ENCODE results near the gene HSPB7.

Gene HSPB7

GRCh38 chr1:16017076-16017460 is 775 bp downstream of the HSPB7 start:
- H3K27ac ChIP-seq, result no peak overlapping the region
- TF ChIP-seq, protein P1, sequence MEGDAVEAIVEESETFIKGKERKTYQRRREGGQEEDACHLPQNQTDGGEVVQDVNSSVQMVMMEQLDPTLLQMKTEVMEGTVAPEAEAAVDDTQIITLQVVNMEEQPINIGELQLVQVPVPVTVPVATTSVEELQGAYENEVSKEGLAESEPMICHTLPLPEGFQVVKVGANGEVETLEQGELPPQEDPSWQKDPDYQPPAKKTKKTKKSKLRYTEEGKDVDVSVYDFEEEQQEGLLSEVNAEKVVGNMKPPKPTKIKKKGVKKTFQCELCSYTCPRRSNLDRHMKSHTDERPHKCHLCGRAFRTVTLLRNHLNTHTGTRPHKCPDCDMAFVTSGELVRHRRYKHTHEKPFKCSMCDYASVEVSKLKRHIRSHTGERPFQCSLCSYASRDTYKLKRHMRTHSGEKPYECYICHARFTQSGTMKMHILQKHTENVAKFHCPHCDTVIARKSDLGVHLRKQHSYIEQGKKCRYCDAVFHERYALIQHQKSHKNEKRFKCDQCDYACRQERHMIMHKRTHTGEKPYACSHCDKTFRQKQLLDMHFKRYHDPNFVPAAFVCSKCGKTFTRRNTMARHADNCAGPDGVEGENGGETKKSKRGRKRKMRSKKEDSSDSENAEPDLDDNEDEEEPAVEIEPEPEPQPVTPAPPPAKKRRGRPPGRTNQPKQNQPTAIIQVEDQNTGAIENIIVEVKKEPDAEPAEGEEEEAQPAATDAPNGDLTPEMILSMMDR (conservative IDR thresholded peaks at IDR 0.05), result no peak
- TF ChIP-seq ZFX (IDR thresholded peaks at IDR 0.05), result no peak

DNA sequence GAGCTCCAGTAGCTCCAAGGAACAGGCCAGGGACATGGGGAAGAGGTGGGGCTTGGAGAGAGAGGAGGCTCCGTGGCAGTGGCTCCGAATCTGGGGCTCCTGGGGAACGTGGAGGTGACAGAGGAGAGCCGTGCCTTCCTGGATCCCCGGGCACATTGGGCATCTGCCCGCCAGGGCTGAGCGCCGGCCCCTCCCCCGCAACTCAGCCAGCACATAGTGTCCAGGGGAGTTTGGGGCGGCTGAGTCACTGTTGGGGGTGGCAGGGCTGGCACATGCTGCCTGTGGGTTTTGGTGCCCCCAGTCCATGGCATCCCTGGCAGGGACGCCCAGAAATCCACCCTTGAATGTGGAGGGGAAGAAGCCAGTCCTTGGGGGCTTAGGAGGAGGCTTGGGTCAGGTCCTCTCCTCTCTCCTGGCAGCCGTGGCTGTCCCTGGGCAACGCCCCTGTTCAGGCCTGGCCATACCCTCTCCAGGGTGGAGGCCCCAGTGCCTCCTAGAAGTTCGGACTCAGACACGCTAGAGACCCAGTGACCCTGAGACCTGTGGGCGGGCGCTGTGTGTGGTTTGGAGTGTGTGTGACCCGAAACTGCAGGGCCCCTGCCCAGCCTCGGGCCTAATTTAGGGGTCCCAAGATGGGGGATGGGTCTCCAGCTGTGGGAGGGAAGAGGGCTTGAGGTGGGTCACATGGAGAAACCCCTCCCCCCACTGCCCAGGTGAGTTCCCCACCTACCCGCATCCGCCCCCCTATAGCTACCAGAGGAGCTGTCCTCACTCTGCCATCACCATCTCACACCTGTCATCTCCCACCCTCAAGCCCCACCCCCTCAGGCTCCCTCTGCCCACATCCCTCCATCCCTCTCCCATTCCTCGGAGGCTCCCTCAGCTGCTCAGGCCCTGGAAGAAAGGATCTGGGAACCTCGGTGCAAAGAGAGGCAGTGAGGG is 1.6 kb downstream of the HSPB7 start:
- TF ChIP-seq ZFX (IDR thresholded peaks at IDR 0.05), result no peak
- TF ChIP-seq, protein P1 (conservative IDR thresholded peaks at IDR 0.05), result no peak
- no peak overlapping the region for H3K27ac ChIP-seq

DNA sequence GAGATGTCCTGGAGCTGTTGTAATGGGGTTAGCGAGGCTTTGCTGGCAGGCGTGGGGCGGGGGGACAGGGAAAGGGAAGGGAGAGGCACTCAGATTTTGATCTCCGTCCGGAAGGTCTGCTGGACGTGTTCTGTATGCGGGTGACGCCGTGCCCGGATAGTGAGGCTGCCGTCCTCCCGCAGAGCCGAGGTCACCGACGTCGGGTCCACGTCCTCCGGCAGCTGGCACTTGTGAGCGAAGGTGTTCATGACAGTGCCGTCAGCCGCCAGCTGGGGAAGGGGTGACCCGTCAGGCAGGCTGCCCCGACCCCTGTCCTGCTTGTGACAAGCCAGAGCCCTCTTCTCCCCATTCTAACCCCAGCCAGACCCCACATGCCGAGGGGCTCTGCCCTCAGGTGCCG is 2.4 kb downstream of the HSPB7 start:
- TF ChIP-seq, protein P1 (conservative IDR thresholded peaks at IDR 0.05), result no peak
- TF ChIP-seq ZFX (IDR thresholded peaks at IDR 0.05), result no peak
- no peak overlapping the region for H3K27ac ChIP-seq

GRCh38 chr1:16014509-16015482 is 3.0 kb downstream of the HSPB7 start:
- no peak overlapping the region for H3K27ac ChIP-seq
- TF ChIP-seq, protein P1 (conservative IDR thresholded peaks at IDR 0.05), result no peak
- TF ChIP-seq ZFX (IDR thresholded peaks at IDR 0.05), result no peak

- TF ChIP-seq, protein P1 (conservative IDR thresholded peaks at IDR 0.05), result no peak
- no peak for TF ChIP-seq ZFX (IDR thresholded peaks at IDR 0.05)
- H3K27ac ChIP-seq, result peak overlapping the region; percentile 45
Observed at GRCh38 chr1:16013908-16014258, 4.0 kb downstream of the HSPB7 start.

DNA sequence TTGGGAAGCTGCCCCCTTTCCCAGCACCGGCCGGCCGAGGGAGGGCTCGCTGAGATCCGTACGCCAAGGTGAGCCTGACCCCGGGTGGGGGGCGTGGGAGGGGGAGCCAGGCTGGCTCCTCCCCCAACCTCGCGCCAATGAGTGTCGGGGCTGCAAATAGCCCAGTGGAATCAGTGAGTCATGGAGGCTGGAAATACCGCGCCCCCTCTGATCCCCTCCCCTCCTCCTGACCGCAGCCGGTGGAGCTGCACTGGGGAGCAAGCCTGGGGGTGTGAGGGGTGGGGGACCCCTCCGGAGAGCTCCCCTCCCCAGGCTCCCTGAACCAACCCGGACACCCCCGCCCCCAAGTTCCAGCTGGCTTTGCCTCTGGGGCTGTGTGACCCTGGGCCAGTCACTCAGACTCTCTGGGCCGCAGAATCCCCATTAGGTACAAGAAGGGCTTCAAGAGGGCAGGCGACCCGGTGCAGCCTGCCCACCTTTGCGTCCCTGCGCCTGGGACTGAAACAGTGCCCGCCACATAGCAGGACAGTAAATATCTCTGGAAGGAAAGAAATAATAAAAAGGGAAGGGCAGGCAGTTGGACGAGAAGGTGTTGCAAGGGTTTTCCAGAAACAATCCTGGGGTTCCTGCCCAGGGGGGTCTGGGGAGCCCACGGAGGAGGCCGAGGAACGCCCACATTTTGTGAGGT is 4.5 kb downstream of the HSPB7 start:
- no peak for TF ChIP-seq ZFX (IDR thresholded peaks at IDR 0.05)
- TF ChIP-seq, protein P1 (conservative IDR thresholded peaks at IDR 0.05), result no peak
- H3K27ac ChIP-seq, result peak overlapping the region; percentile 45

Measured in C4-2B (cell line).